Mesenchymal stem cell (in vitro differentiated cells and primary cell): Measurements from ENCODE around the gene SRP72.

Experiments used
- DNase-seq: peaks from one replicate; pipeline ENCODE4 v3.0.0-alpha.2; 2013
- H2AFZ ChIP-seq: one replicate; pipeline ENCODE4 v1.6.1; 2013; ENCODE audit warnings: low read depth, mild to moderate bottlenecking, control low read depth, inconsistent platforms, low read length, moderate library complexity
- H2AK5ac ChIP-seq: 2 replicates; pipeline ENCODE4 v1.6.1; 2013; ENCODE audit warnings: low read length, moderate library complexity, mild to moderate bottlenecking, inconsistent platforms; ENCODE audit not compliant: severe bottlenecking
- H2BK120ac ChIP-seq: one replicate; pipeline ENCODE4 v1.6.1; 2013; ENCODE audit warnings: low read depth, mild to moderate bottlenecking, inconsistent platforms, low read length, moderate library complexity
- H2BK12ac ChIP-seq, 2 experiments: one replicate each; pipeline ENCODE4 v1.6.1; 2013; ENCODE audit warnings: inconsistent platforms in 2 of 2, low read length in 2 of 2, mild to moderate bottlenecking in 2 of 2, moderate library complexity in 2 of 2, control low read depth in 1 of 2
- H2BK15ac ChIP-seq: one replicate; pipeline ENCODE4 v1.6.1; 2013; ENCODE audit warnings: mild to moderate bottlenecking, low read depth, inconsistent platforms; ENCODE audit not compliant: poor library complexity, severe bottlenecking
- H2BK5ac ChIP-seq: 2 replicates; pipeline ENCODE4 v1.6.1; 2013; ENCODE audit warnings: low read depth, mild to moderate bottlenecking, low read length, control low read depth, inconsistent platforms; ENCODE audit not compliant: poor library complexity, severe bottlenecking
- H3K14ac ChIP-seq, 2 experiments: one replicate each; pipeline ENCODE4 v1.6.1; 2013; ENCODE audit warnings: inconsistent platforms in 2 of 2, low read length in 2 of 2, control low read depth in 1 of 2, mild to moderate bottlenecking in 1 of 2, moderate library complexity in 1 of 2
- H3K18ac ChIP-seq, 2 experiments: one replicate each; pipeline ENCODE4 v1.6.1; 2013; ENCODE audit warnings: inconsistent platforms in 2 of 2, low read length in 2 of 2, control low read depth in 1 of 2, low read depth in 1 of 2, mild to moderate bottlenecking in 1 of 2
- H3K23ac ChIP-seq, 2 experiments: one replicate each; pipeline ENCODE4 v1.6.1; 2013; ENCODE audit warnings: inconsistent platforms in 2 of 2, low read length in 2 of 2, mild to moderate bottlenecking in 2 of 2, moderate library complexity in 2 of 2, control low read depth in 1 of 2
- H3K27ac ChIP-seq: 2 replicates; pipeline ENCODE4 v1.5.1; 2013; ENCODE audit warnings: mild to moderate bottlenecking, moderate library complexity, low read length, control low read depth, inconsistent platforms; ENCODE audit not compliant: poor library complexity, severe bottlenecking
- H3K27me3 ChIP-seq, 2 experiments: 2 replicates each; pipeline versions ENCODE4 v1.6.1 to v1.7.0; 2013; ENCODE audit warnings: low read length in 2 of 2, mild to moderate bottlenecking in 2 of 2, moderate library complexity in 2 of 2, control low read depth in 1 of 2, inconsistent platforms in 1 of 2; ENCODE audit not compliant: control insufficient read depth in 1 of 2, insufficient read depth in 1 of 2
- H3K36me3 ChIP-seq, 2 experiments: 2 replicates each; pipeline versions ENCODE4 v1.6.1 to v1.7.0; 2013; ENCODE audit warnings: low read length in 2 of 2, control low read depth in 1 of 2, inconsistent platforms in 1 of 2, low read depth in 1 of 2, mild to moderate bottlenecking in 1 of 2; ENCODE audit not compliant: insufficient read depth in 2 of 2, control insufficient read depth in 1 of 2
- H3K4ac ChIP-seq, 2 experiments: one replicate each; pipeline ENCODE4 v1.6.1; 2013; ENCODE audit warnings: inconsistent platforms in 2 of 2, low read length in 2 of 2, mild to moderate bottlenecking in 2 of 2, moderate library complexity in 2 of 2, control low read depth in 1 of 2, low read depth in 1 of 2
- H3K4me1 ChIP-seq: 2 replicates; pipeline ENCODE4 v1.6.1; 2013; ENCODE audit warnings: low read depth, low read length, control low read depth; ENCODE audit not compliant: control insufficient read depth, insufficient read depth
- H3K4me2 ChIP-seq: 2 replicates; pipeline ENCODE4 v1.6.1; 2013; ENCODE audit warnings: low read length, mild to moderate bottlenecking, inconsistent platforms; ENCODE audit not compliant: poor library complexity, severe bottlenecking
- H3K4me3 ChIP-seq, 2 experiments: 2 replicates each; pipeline versions ENCODE4 v1.5.1 to v1.7.0; 2013; ENCODE audit warnings: low read length in 2 of 2, mild to moderate bottlenecking in 2 of 2, control low read depth in 1 of 2, low read depth in 1 of 2; ENCODE audit not compliant: insufficient read depth in 1 of 2
- H3K79me1 ChIP-seq: replicated peaks from 2 replicates; pipeline ENCODE4 v1.6.1; 2013; ENCODE audit warnings: mild to moderate bottlenecking, control low read depth, low read length, inconsistent platforms; ENCODE audit not compliant: poor library complexity, severe bottlenecking
- H3K9ac ChIP-seq: 2 replicates; pipeline ENCODE4 v1.7.0; 2013; ENCODE audit warnings: mild to moderate bottlenecking, low read length, moderate library complexity
- H3K9me3 ChIP-seq: 2 replicates; pipeline ENCODE4 v1.7.0; 2013; ENCODE audit warnings: mild to moderate bottlenecking, low read length; ENCODE audit not compliant: control insufficient read depth
- H4K8ac ChIP-seq: one replicate; pipeline ENCODE4 v1.6.1; 2013; ENCODE audit warnings: inconsistent platforms, mild to moderate bottlenecking, low read length, moderate library complexity
- H4K91ac ChIP-seq: one replicate; pipeline ENCODE4 v1.6.1; 2013; ENCODE audit warnings: mild to moderate bottlenecking, low read length, inconsistent platforms
- WGBS: methylation state at CpG from one replicate; pipeline ENCODE4 v1.1.7; 2013; ENCODE audit warnings: mixed read lengths; 5-methylcytosine and 5-hydroxymethylcytosine counted together

Gene SRP72

GRCh38 chr4:56511098-56511497, 43.7 kb downstream of the SRP72 start:
- Histone ChIP-seq H4K91ac (no peak overlapping the region), H3K23ac (no peak overlapping the region), H3K14ac (no peak overlapping the region), H3K4me1 (peaks cover 4% of the 10 kb centered on the region), H3K36me3 (no peaks in the 10 kb centered on the region), H4K8ac (no peak overlapping the region), H3K27ac (no peak overlapping the region), H2AFZ (no peak overlapping the region), H2BK12ac (no peak overlapping the region), H2BK15ac (no peak overlapping the region), H2BK120ac (no peak overlapping the region), H2AK5ac (no peak overlapping the region), H3K27me3 (no peaks in the 10 kb centered on the region), H2BK5ac (no peak overlapping the region), H3K9ac (no peak overlapping the region), H3K79me1 (peaks cover 2% of the 10 kb centered on the region), H3K18ac (no peak overlapping the region), H3K4me2 (no peak overlapping the region), H3K4me3 (no peak overlapping the region), H3K9me3 (no peaks in the 10 kb centered on the region), H3K4ac (no peak overlapping the region)
- DNase-seq: no peak

GRCh38 chr4:56512166-56512565, 44.7 kb downstream of the SRP72 start:
- Histone ChIP-seq H3K27ac (no peak overlapping the region), H2AFZ (no peak overlapping the region), H3K23ac (no peak overlapping the region), H3K4me1 (no peaks in the 10 kb centered on the region), H3K18ac (no peak overlapping the region), H4K8ac (no peak overlapping the region), H4K91ac (no peak overlapping the region), H3K79me1 (no peaks in the 10 kb centered on the region), H3K9ac (no peak overlapping the region), H3K4me2 (no peak overlapping the region), H3K14ac (no peak overlapping the region), H3K4ac (no peak overlapping the region), H2BK12ac (no peak overlapping the region), H2BK15ac (no peak overlapping the region), H2AK5ac (no peak overlapping the region), H3K9me3 (no peaks in the 10 kb centered on the region), H3K27me3 (no peaks in the 10 kb centered on the region), H2BK5ac (no peak overlapping the region), H3K36me3 (no peaks in the 10 kb centered on the region), H2BK120ac (no peak overlapping the region), H3K4me3 (no peak overlapping the region)
- DNase-seq: peak; percentile 7
- WGBS: no CpG with 5 or more reads among the region's 1 CpG

- Histone ChIP-seq H3K4me1 (no peaks in the 10 kb centered on the region), H4K8ac (no peak overlapping the region), H3K9ac (no peak overlapping the region), H2BK12ac (no peak overlapping the region), H3K4me2 (no peak overlapping the region), H2AK5ac (no peak overlapping the region), H3K4me3 (no peak overlapping the region), H3K4ac (no peak overlapping the region), H3K27me3 (no peaks in the 10 kb centered on the region), H2BK15ac (no peak overlapping the region), H3K23ac (no peak overlapping the region), H2AFZ (no peak overlapping the region), H3K18ac (no peak overlapping the region), H3K27ac (no peak overlapping the region), H3K14ac (no peak overlapping the region), H2BK120ac (no peak overlapping the region), H3K36me3 (no peaks in the 10 kb centered on the region), H3K9me3 (no peaks in the 10 kb centered on the region), H2BK5ac (no peak overlapping the region), H3K79me1 (no peaks in the 10 kb centered on the region), H4K91ac (no peak overlapping the region)
- 79% methylated on average over 2 of the region's 2 CpGs for WGBS
- DNase-seq: no peak
Observed at GRCh38 chr4:56513517-56513916, 46.1 kb downstream of the SRP72 start.

- Histone ChIP-seq H4K91ac (no peak overlapping the region), H3K4me2 (peak overlapping the region; percentile 74), H3K27me3 (peaks cover 0 to 20% of the 10 kb centered on the region in 2 experiments), H3K9me3 (no peaks in the 10 kb centered on the region), H3K4me3 (peak overlapping the region; percentile 60 to 85), H3K4ac (no peak overlapping the region), H2AK5ac (no peak overlapping the region), H3K79me1 (no peaks in the 10 kb centered on the region), H3K23ac (no peak overlapping the region), H3K27ac (no peak overlapping the region), H3K9ac (peak overlapping the region; percentile 87), H3K18ac (peak overlapping the region; percentile 30 to 40), H2BK5ac (no peak overlapping the region), H3K36me3 (no peaks in the 10 kb centered on the region), H3K14ac (peak overlapping the region in 1 of 2 experiments; percentile 9), H2AFZ (peak overlapping the region; percentile 11), H3K4me1 (peaks cover 4% of the 10 kb centered on the region), H2BK120ac (peak overlapping the region; percentile 9), H2BK12ac (no peak overlapping the region), H2BK15ac (peak overlapping the region; percentile 6), H4K8ac (peak overlapping the region; percentile 83)
- WGBS: 7% methylated on average over 64 of the region's 68 CpGs
- DNase-seq: peak; percentile 88
Observed at GRCh38 chr4:56530269-56531148, 63.1 kb downstream of the SRP72 start.
